ENCODE measurements around the gene MAP3K7. TPM values are rescaled to one million over a fixed set of nuclear protein-coding genes. Genes with fewer than 3 reads are reported as not detected.

Gene MAP3K7
- total RNA-seq, 1 experiment from 2014 or later = 26.6 TPM

DNA sequence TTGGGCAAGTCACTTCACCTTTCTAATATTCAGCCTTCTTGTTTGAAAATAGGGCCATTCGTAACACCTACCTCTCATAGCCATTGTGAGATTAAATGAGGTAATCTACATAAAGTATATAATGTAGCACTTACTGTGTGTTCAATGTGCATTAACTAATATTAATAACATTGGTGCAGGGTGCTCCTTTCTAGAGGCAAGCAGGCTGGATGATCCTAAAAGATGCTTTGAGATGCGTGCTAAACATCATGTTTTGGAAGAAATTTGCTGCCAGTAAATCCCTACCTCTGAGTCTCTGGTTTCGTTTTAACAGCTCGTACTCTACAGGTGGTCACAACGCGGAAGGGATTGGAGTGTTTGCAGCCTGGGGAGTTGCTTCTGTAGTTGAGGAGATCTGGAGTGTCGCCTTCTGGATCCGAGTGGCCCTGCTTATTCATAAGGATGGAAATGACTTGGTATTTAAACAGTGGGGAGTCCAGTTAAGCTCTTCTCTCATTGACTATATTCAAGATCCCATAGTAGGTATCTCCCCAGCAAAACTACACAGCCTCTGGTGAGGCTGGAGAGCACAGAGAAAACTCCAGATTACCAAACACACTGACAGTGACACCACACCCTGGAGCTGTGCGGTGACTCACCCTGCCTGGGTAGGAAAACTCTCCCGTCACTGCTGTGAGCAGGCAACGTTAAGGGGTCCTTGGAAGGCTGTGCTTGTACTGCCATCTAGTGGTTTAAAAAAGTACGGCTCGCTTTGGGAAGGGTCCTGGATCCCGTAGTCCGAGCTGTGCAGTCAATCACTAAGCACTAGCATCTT lies 107.9 kb downstream of the MAP3K7 start:
- no peaks in the 10 kb centered on the region for H4K20me1 ChIP-seq (ENCODE audit: insufficient read depth)
- no peak overlapping the region for H3K9ac ChIP-seq (ENCODE audit: low read length)
- ChIA-PET RAD21 (ENCODE audit: low non-redundant PET in 1 of 2, low total read pairs in 2 of 2, uncharacterized antibody in 2 of 2, unreplicated experiment in 2 of 2) (interaction anchor here (0.6 to 3.0 kb wide), 7 partner anchors 57 to 539 kb away, joined by 3 to 22 read pairs (median 5); no protein-coding TSS in a partner anchor), POLR2A (interaction anchor here (0.6 kb wide), 1 partner anchor 261 kb away, joined by 3 read pairs; no protein-coding TSS in a partner anchor), CTCF (interaction anchor here (0.7 to 5.6 kb wide), 17 partner anchors 9 to 1107 kb away, joined by 3 to 165 read pairs (median 3); no protein-coding TSS in a partner anchor)
- DNase-seq (ENCODE audit: low read depth, low spot score) = peak; percentile 87
- no peak overlapping the region for H3K4me3 ChIP-seq (replicated peaks in 1 of 2; ENCODE audit: low read depth in 1 of 2, low read length in 2 of 2)
- H3K9me3 ChIP-seq (ENCODE audit: control insufficient read depth in 1 of 2, insufficient read depth in 1 of 2, low read depth in 1 of 2, low read length in 2 of 2) = no peaks in the 10 kb centered on the region
- H2AFZ ChIP-seq (ENCODE audit: low read depth, low read length, poor library complexity, severe bottlenecking) = peak overlapping the region; percentile 47
- H3K27ac ChIP-seq (ENCODE audit: low read depth, low read length) = no peak overlapping the region
- no peaks in the 10 kb centered on the region for H3K36me3 ChIP-seq (ENCODE audit: control insufficient read depth in 1 of 2, insufficient read depth in 2 of 2, low read length in 2 of 2)
- no peaks in the 10 kb centered on the region for H3K9me2 ChIP-seq (ENCODE audit: insufficient read depth)
- BruUV-seq (replicated peaks) = no TSS peak
- H3K79me2 ChIP-seq (ENCODE audit: insufficient read depth, low read length) = no peaks in the 10 kb centered on the region
- peak overlapping the region; percentile 47 for H3K4me2 ChIP-seq (ENCODE audit: low read length)
- peak; percentile 96 for ATAC-seq
- no peaks in the 10 kb centered on the region for H3K27me3 ChIP-seq (ENCODE audit: insufficient read depth, low read length)
- H3K4me1 ChIP-seq (ENCODE audit: control insufficient read depth in 1 of 2, insufficient read depth in 2 of 2, low read length in 2 of 2) = peaks cover 0 to 11% of the 10 kb centered on the region in 2 experiments; a peak in 2 of 4 replicates
- intact Hi-C loops (cut with micrococcal nuclease) = loop anchor here (1.0 to 5.0 kb wide), 5 partner anchors 192 to 1112 kb away; partner anchors contain the start of gene ANKRD6
- peak; percentile 68 for TF ChIP-seq JUND (IDR thresholded peaks at IDR 0.05)
- TF ChIP-seq, protein P1, sequence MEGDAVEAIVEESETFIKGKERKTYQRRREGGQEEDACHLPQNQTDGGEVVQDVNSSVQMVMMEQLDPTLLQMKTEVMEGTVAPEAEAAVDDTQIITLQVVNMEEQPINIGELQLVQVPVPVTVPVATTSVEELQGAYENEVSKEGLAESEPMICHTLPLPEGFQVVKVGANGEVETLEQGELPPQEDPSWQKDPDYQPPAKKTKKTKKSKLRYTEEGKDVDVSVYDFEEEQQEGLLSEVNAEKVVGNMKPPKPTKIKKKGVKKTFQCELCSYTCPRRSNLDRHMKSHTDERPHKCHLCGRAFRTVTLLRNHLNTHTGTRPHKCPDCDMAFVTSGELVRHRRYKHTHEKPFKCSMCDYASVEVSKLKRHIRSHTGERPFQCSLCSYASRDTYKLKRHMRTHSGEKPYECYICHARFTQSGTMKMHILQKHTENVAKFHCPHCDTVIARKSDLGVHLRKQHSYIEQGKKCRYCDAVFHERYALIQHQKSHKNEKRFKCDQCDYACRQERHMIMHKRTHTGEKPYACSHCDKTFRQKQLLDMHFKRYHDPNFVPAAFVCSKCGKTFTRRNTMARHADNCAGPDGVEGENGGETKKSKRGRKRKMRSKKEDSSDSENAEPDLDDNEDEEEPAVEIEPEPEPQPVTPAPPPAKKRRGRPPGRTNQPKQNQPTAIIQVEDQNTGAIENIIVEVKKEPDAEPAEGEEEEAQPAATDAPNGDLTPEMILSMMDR (IDR thresholded peaks at IDR 0.05 in 2 of 3, conservative IDR thresholded peaks at IDR 0.05 in 1 of 3; ENCODE audit: borderline replicate concordance in 1 of 3, insufficient read depth in 1 of 3, low read depth in 2 of 3, low read length in 2 of 3) = peak; percentile 79 to 91 (median 87)
- TF ChIP-seq, protein P2, sequence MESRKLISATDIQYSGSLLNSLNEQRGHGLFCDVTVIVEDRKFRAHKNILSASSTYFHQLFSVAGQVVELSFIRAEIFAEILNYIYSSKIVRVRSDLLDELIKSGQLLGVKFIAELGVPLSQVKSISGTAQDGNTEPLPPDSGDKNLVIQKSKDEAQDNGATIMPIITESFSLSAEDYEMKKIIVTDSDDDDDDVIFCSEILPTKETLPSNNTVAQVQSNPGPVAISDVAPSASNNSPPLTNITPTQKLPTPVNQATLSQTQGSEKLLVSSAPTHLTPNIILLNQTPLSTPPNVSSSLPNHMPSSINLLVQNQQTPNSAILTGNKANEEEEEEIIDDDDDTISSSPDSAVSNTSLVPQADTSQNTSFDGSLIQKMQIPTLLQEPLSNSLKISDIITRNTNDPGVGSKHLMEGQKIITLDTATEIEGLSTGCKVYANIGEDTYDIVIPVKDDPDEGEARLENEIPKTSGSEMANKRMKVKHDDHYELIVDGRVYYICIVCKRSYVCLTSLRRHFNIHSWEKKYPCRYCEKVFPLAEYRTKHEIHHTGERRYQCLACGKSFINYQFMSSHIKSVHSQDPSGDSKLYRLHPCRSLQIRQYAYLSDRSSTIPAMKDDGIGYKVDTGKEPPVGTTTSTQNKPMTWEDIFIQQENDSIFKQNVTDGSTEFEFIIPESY (IDR thresholded peaks at IDR 0.05; ENCODE audit: extremely low read depth, insufficient replicate concordance, low read length) = no peak
- no peak for TF ChIP-seq CEBPB (IDR thresholded peaks at IDR 0.05; ENCODE audit: low read depth)
- no peak for TF ChIP-seq YY1 (IDR thresholded peaks at IDR 0.05; ENCODE audit: extremely low read depth, insufficient replicate concordance, low read depth, low read length)
- TF ChIP-seq EZH2 (IDR thresholded peaks at IDR 0.05) = no peak
- TF ChIP-seq SIN3A (IDR thresholded peaks at IDR 0.05; ENCODE audit: low read depth) = no peak
- no peak for TF ChIP-seq ZFX (IDR thresholded peaks at IDR 0.05)
- TF ChIP-seq POLR2A (IDR thresholded peaks at IDR 0.05; ENCODE audit: borderline replicate concordance, extremely low read depth, insufficient read depth, insufficient read length) = no peak
- no peak for TF ChIP-seq TCF7L2 (IDR thresholded peaks at IDR 0.05; ENCODE audit: borderline replicate concordance, extremely low read depth, insufficient read depth, insufficient read length)
- TF ChIP-seq, protein P3, sequence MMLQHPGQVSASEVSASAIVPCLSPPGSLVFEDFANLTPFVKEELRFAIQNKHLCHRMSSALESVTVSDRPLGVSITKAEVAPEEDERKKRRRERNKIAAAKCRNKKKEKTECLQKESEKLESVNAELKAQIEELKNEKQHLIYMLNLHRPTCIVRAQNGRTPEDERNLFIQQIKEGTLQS (IDR thresholded peaks at IDR 0.05) = no peak
- TF ChIP-seq SRF (IDR thresholded peaks at IDR 0.05; ENCODE audit: low read depth) = no peak
- no peak for TF ChIP-seq EGR1 (IDR thresholded peaks at IDR 0.05; ENCODE audit: low read depth)
- no peak for TF ChIP-seq ELF1 (IDR thresholded peaks at IDR 0.05; ENCODE audit: borderline replicate concordance, low read depth)
- no peak; the same call in 1 of the 2 replicates for TF ChIP-seq CBX3 (IDR thresholded peaks at IDR 0.05; ENCODE audit: low read depth)
- TF ChIP-seq RAD21 (IDR thresholded peaks at IDR 0.05; ENCODE audit: low read depth) = peak; percentile 99
- TF ChIP-seq, protein P4, sequence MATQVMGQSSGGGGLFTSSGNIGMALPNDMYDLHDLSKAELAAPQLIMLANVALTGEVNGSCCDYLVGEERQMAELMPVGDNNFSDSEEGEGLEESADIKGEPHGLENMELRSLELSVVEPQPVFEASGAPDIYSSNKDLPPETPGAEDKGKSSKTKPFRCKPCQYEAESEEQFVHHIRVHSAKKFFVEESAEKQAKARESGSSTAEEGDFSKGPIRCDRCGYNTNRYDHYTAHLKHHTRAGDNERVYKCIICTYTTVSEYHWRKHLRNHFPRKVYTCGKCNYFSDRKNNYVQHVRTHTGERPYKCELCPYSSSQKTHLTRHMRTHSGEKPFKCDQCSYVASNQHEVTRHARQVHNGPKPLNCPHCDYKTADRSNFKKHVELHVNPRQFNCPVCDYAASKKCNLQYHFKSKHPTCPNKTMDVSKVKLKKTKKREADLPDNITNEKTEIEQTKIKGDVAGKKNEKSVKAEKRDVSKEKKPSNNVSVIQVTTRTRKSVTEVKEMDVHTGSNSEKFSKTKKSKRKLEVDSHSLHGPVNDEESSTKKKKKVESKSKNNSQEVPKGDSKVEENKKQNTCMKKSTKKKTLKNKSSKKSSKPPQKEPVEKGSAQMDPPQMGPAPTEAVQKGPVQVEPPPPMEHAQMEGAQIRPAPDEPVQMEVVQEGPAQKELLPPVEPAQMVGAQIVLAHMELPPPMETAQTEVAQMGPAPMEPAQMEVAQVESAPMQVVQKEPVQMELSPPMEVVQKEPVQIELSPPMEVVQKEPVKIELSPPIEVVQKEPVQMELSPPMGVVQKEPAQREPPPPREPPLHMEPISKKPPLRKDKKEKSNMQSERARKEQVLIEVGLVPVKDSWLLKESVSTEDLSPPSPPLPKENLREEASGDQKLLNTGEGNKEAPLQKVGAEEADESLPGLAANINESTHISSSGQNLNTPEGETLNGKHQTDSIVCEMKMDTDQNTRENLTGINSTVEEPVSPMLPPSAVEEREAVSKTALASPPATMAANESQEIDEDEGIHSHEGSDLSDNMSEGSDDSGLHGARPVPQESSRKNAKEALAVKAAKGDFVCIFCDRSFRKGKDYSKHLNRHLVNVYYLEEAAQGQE (IDR thresholded peaks at IDR 0.05; ENCODE audit: low read depth) = no peak
- no peak for TF ChIP-seq EZH2phosphoT487 (IDR thresholded peaks at IDR 0.05; ENCODE audit: borderline replicate concordance)
- TF ChIP-seq POLR2AphosphoS5 (IDR thresholded peaks at IDR 0.05; ENCODE audit: low read depth, low read length) = no peak

Measured in HCT116 (cell line).